Measurements from ENCODE around the gene TVP23C. TPM values are rescaled to one million over a fixed set of nuclear protein-coding genes. Genes with fewer than 3 reads are reported as not detected.

The TVP23C gene
- total RNA-seq, 2 experiments from 2014 or later: 21.0 to 24.3 TPM

DNA sequence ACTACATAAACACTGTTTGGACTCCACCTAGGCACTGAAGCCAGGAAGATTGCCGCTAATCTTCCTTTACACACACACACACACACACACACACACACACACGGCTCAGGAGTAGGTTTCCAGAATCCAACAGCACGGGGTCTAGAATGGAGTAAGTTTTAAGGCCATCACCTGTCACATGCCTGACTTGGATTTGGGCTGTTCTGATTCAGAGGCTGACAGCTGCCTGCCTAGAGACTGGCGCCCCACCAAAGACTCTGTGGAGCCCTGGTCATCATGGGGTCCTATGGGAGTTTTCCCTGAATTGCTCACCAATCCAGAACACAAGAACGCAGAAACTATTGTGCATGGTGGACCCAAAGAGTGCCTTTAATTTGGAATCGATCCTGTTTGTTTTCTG lies 106.8 kb downstream of the TVP23C start:
- peaks cover 8% of the 10 kb centered on the region for H3K9me3 Mint-ChIP-seq
- peaks cover 24% of the 10 kb centered on the region for H3K36me3 Mint-ChIP-seq
- H3K27me3 Mint-ChIP-seq: no peaks in the 10 kb centered on the region
- no peak for DNase-seq
- no peak overlapping the region for H3K27ac Mint-ChIP-seq
- H3K4me1 Mint-ChIP-seq: no peaks in the 10 kb centered on the region
- no peak overlapping the region for H3K4me3 Mint-ChIP-seq
- POLR2A ChIA-PET: no interaction called here
- no peak for ATAC-seq (ENCODE audit: low read depth)

DNA sequence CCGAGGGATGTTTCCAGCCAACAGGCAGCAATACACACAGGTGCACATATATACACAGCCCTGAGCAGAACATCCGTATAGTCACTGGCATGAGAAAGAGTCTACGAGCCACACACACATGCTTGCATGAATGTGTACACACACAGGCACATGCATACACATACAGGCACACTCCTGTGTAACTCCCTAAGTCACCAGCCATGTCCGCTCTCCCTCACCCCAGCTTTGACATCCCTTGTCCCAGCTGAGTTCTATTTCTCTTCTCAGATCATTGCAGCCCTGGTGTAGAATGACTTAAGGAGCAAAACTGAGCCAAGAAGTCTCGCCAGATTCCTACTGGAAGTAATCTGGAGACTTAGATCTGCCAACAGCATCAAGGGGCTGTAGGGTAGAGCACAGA lies 108.9 kb downstream of the TVP23C start:
- Mint-ChIP-seq H3K27ac (no peak overlapping the region), H3K4me1 (no peaks in the 10 kb centered on the region), H3K27me3 (no peaks in the 10 kb centered on the region), H3K36me3 (peaks cover 20% of the 10 kb centered on the region), H3K9me3 (peaks cover 8% of the 10 kb centered on the region), H3K4me3 (no peak overlapping the region)
- ATAC-seq (ENCODE audit: low read depth): no peak
- DNase-seq: no peak
- POLR2A ChIA-PET: no interaction called here

DNA sequence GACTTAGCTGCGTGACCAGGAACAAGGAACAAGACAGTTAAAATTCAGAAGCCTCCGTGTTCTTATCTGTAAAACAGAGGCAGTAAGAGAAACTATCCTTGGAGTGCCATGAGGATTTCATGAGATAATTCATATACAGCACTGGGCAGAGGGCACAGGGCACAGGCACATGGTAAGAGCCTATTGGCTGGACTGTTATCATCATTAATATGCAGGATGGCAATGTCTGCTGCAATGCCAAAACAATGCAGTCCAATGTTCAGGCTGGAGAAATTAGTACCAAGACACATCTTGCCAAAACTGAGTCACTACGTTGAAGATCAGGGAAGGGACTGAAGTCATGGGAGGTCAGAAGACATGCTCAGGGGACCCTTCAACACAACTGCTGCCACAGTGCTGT lies 109.5 kb downstream of the TVP23C start:
- H3K4me3 Mint-ChIP-seq: no peak overlapping the region
- H3K9me3 Mint-ChIP-seq: peaks cover 8% of the 10 kb centered on the region
- H3K36me3 Mint-ChIP-seq: peaks cover 20% of the 10 kb centered on the region
- DNase-seq (no peak), ATAC-seq (ENCODE audit: low read depth) (no peak)
- POLR2A ChIA-PET: no interaction called here
- no peaks in the 10 kb centered on the region for H3K27me3 Mint-ChIP-seq
- H3K4me1 Mint-ChIP-seq: no peaks in the 10 kb centered on the region
- no peak overlapping the region for H3K27ac Mint-ChIP-seq

DNA sequence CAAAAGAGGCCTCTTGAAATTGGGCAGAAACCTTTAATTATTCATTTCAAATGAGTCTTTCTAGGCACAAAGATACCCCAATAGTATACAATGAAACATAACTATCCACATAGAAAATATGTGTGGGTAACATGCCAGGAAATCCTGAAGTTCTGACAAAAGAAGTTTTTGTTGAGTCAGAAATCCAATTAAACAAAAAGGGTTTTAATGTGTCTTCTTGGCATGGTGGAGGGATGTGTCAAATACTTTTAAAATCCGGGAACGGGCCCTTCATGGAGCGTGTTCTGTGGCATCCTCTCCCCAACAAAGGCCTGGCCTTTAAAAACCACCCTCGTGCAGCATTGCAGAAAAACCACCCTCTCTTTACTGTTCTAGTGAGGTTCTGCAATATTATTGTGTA lies 110.0 kb downstream of the TVP23C start:
- H3K27me3 Mint-ChIP-seq: no peaks in the 10 kb centered on the region
- no peak overlapping the region for H3K27ac Mint-ChIP-seq
- peaks cover 8% of the 10 kb centered on the region for H3K9me3 Mint-ChIP-seq
- H3K4me1 Mint-ChIP-seq: no peaks in the 10 kb centered on the region
- POLR2A ChIA-PET: no interaction called here
- ATAC-seq (ENCODE audit: low read depth) (no peak), DNase-seq (no peak)
- H3K4me3 Mint-ChIP-seq: no peak overlapping the region
- peaks cover 20% of the 10 kb centered on the region for H3K36me3 Mint-ChIP-seq

DNA sequence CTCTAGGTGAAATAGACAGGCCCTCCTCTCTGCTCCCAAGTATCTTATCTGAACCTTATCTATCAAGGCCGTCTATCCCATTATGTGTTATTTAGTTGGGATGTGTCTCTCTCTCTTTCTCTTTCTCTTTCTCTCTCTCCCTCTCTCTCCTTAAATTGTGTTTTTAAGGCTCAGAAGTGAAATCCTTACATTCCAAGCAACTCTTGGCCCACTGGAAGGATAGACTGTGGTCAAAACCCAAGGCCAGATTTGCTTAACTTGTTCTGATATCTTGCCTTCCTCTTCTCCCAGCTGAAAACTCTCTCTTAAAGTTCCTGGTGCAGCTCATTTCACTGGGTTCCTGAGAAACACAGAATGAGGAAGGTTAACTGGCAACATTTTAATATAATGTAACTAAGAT lies 110.5 kb downstream of the TVP23C start:
- no peaks in the 10 kb centered on the region for H3K27me3 Mint-ChIP-seq

More for the DNA sequence above, 110.5 kb downstream of the TVP23C start:
- H3K4me3 Mint-ChIP-seq: no peak overlapping the region
- H3K4me1 Mint-ChIP-seq: no peaks in the 10 kb centered on the region
- ATAC-seq (ENCODE audit: low read depth): no peak
- peaks cover 8% of the 10 kb centered on the region for H3K9me3 Mint-ChIP-seq
- DNase-seq: no peak
- peaks cover 20% of the 10 kb centered on the region for H3K36me3 Mint-ChIP-seq
- H3K27ac Mint-ChIP-seq: no peak overlapping the region
- POLR2A ChIA-PET: no interaction called here

Other genes starting within 250 kb of the TVP23C start
- not detected for gene TEKT3, start 221.9 kb downstream of the TVP23C start, total RNA-seq
- 10 to 100 TPM in 1 of 2 experiments, 1 to 10 TPM in 1; 9.6 to 10.6 TPM for gene CDRT4, start 95.9 kb downstream of the TVP23C start, total RNA-seq
- gene FBXW10B, start 56.2 kb upstream of the TVP23C start, total RNA-seq: under 1 TPM in 1 of 2 experiments, not detected in 1; 0.94 TPM
- gene TRIM16, start 120.8 kb upstream of the TVP23C start, total RNA-seq: 1 to 10 TPM; 7.8 to 9.0 TPM
- gene ZNF286A, start 136.3 kb upstream of the TVP23C start, total RNA-seq: 10 to 100 TPM; 26.5 to 29.9 TPM
- under 1 TPM in 1 of 2 experiments, not detected in 1; 0.31 TPM for gene TBC1D26, start 168.8 kb upstream of the TVP23C start, total RNA-seq

Measured in activated naive CD8-positive, alpha-beta T cell treated with anti-CD3 and anti-CD28 coated beads, Interleukin-2, amount 10 ng/mL, durations not matched to agents 7 days and 5 days (primary cell).